ENCODE data around the gene BICD1. TPM values are rescaled to one million over a fixed set of nuclear protein-coding genes. Genes with fewer than 3 reads are reported as not detected.

BICD1 gene
- total RNA-seq, 2 experiments from 2014 or later = 17.8 to 18.7 TPM

GRCh38 chr12:32255588-32255987 is 148.9 kb downstream of the BICD1 start:
- Mint-ChIP-seq H3K4me3 (no peak overlapping the region), H3K27ac (no peak overlapping the region), H3K4me1 (no peaks in the 10 kb centered on the region), H3K36me3 (peaks cover 4% of the 10 kb centered on the region), H3K27me3 (no peaks in the 10 kb centered on the region), H3K9me3 (peaks cover 5% of the 10 kb centered on the region)
- POLR2A ChIA-PET = no interaction called here
- no peak for ATAC-seq (ENCODE audit: low read depth)
- DNase-seq = no peak

GRCh38 chr12:32257695-32258496 is 151.2 kb downstream of the BICD1 start:
- Mint-ChIP-seq H3K27me3 (no peaks in the 10 kb centered on the region), H3K36me3 (peaks cover 8% of the 10 kb centered on the region), H3K27ac (no peak overlapping the region), H3K4me1 (peaks cover 9% of the 10 kb centered on the region), H3K9me3 (peaks cover 5% of the 10 kb centered on the region), H3K4me3 (no peak overlapping the region)
- POLR2A ChIA-PET = interaction anchor here (0.5 to 0.6 kb wide), 2 partner anchors 221 to 1764 kb away, joined by 3 to 4 read pairs; no protein-coding TSS in a partner anchor
- no peak for DNase-seq
- no peak for ATAC-seq (ENCODE audit: low read depth)

- Mint-ChIP-seq H3K9me3 (peaks cover 5% of the 10 kb centered on the region), H3K27ac (no peak overlapping the region), H3K4me3 (no peak overlapping the region), H3K27me3 (no peaks in the 10 kb centered on the region), H3K4me1 (peaks cover 10% of the 10 kb centered on the region), H3K36me3 (peaks cover 8% of the 10 kb centered on the region)
- POLR2A ChIA-PET = no interaction called here
- ATAC-seq (ENCODE audit: low read depth) (no peak), DNase-seq (no peak)
These were observed 154.0 kb downstream of the BICD1 start for GRCh38 chr12:32260696-32261095.

GRCh38 chr12:32261638-32262037 is 155.0 kb downstream of the BICD1 start:
- DNase-seq = no peak
- no peak overlapping the region for H3K27ac Mint-ChIP-seq
- POLR2A ChIA-PET = no interaction called here
- H3K4me1 Mint-ChIP-seq = peaks cover 13% of the 10 kb centered on the region
- no peak overlapping the region for H3K4me3 Mint-ChIP-seq
- H3K27me3 Mint-ChIP-seq = no peaks in the 10 kb centered on the region
- ATAC-seq (ENCODE audit: low read depth) = peak; percentile 67
- peaks cover 11% of the 10 kb centered on the region for H3K36me3 Mint-ChIP-seq
- peaks cover 3% of the 10 kb centered on the region for H3K9me3 Mint-ChIP-seq

GRCh38 chr12:32264961-32265360 is 158.3 kb downstream of the BICD1 start:
- H3K27me3 Mint-ChIP-seq = no peaks in the 10 kb centered on the region
- H3K4me3 Mint-ChIP-seq = no peak overlapping the region
- H3K9me3 Mint-ChIP-seq = no peaks in the 10 kb centered on the region
- DNase-seq (no peak), ATAC-seq (ENCODE audit: low read depth) (no peak)
- H3K4me1 Mint-ChIP-seq = peaks cover 13% of the 10 kb centered on the region
- H3K27ac Mint-ChIP-seq = no peak overlapping the region
- POLR2A ChIA-PET = no interaction called here
- H3K36me3 Mint-ChIP-seq = peaks cover 7% of the 10 kb centered on the region

- DNase-seq (no peak), ATAC-seq (ENCODE audit: low read depth) (no peak)
- Mint-ChIP-seq H3K9me3 (no peaks in the 10 kb centered on the region), H3K4me1 (peaks cover 13% of the 10 kb centered on the region), H3K4me3 (no peak overlapping the region), H3K27ac (no peak overlapping the region), H3K36me3 (peaks cover 7% of the 10 kb centered on the region), H3K27me3 (no peaks in the 10 kb centered on the region)
- POLR2A ChIA-PET = no interaction called here
These were observed 158.8 kb downstream of the BICD1 start for GRCh38 chr12:32265456-32265855.

- no peaks in the 10 kb centered on the region for H3K27me3 Mint-ChIP-seq
- H3K36me3 Mint-ChIP-seq = peaks cover 7% of the 10 kb centered on the region
- peaks cover 13% of the 10 kb centered on the region for H3K4me1 Mint-ChIP-seq
- POLR2A ChIA-PET = no interaction called here
- H3K4me3 Mint-ChIP-seq = no peak overlapping the region
- no peak for ATAC-seq (ENCODE audit: low read depth)
- H3K9me3 Mint-ChIP-seq = no peaks in the 10 kb centered on the region
- H3K27ac Mint-ChIP-seq = no peak overlapping the region
- DNase-seq = no peak
These were observed 159.3 kb downstream of the BICD1 start for GRCh38 chr12:32265951-32266350.

GRCh38 chr12:32266756-32267155 is 160.1 kb downstream of the BICD1 start:
- H3K9me3 Mint-ChIP-seq = no peaks in the 10 kb centered on the region
- no peak overlapping the region for H3K4me3 Mint-ChIP-seq
- no peak for ATAC-seq (ENCODE audit: low read depth)
- no peak overlapping the region for H3K27ac Mint-ChIP-seq
- no peak for DNase-seq
- no peaks in the 10 kb centered on the region for H3K27me3 Mint-ChIP-seq
- H3K4me1 Mint-ChIP-seq = peaks cover 7% of the 10 kb centered on the region
- POLR2A ChIA-PET = no interaction called here
- peaks cover 4% of the 10 kb centered on the region for H3K36me3 Mint-ChIP-seq

GRCh38 chr12:32270818-32271710 is 164.4 kb downstream of the BICD1 start:
- ATAC-seq (ENCODE audit: low read depth) = no peak
- POLR2A ChIA-PET = no interaction called here
- Mint-ChIP-seq H3K4me3 (no peak overlapping the region), H3K36me3 (peaks cover 2% of the 10 kb centered on the region), H3K27ac (no peak overlapping the region), H3K27me3 (no peaks in the 10 kb centered on the region), H3K9me3 (no peaks in the 10 kb centered on the region), H3K4me1 (peaks cover 15% of the 10 kb centered on the region)
- DNase-seq = no peak

- no peaks in the 10 kb centered on the region for H3K27me3 Mint-ChIP-seq
- no peak for ATAC-seq (ENCODE audit: low read depth)
- no peaks in the 10 kb centered on the region for H3K9me3 Mint-ChIP-seq
- H3K4me3 Mint-ChIP-seq = peak overlapping the region; percentile 77
- no peak for DNase-seq
- peak overlapping the region; percentile 94 for H3K27ac Mint-ChIP-seq
- peaks cover 2% of the 10 kb centered on the region for H3K36me3 Mint-ChIP-seq
- peaks cover 15% of the 10 kb centered on the region for H3K4me1 Mint-ChIP-seq
- POLR2A ChIA-PET = no interaction called here
These were observed 165.8 kb downstream of the BICD1 start for GRCh38 chr12:32272465-32272864.

- POLR2A ChIA-PET = interaction anchor here (0.9 kb wide), 1 partner anchor 166 kb away, joined by 3 read pairs; no protein-coding TSS in a partner anchor
- H3K36me3 Mint-ChIP-seq = peaks cover 2% of the 10 kb centered on the region
- ATAC-seq (ENCODE audit: low read depth) (peak; percentile 46), DNase-seq (no peak)
- peak overlapping the region; percentile 77 for H3K4me3 Mint-ChIP-seq
- H3K9me3 Mint-ChIP-seq = no peaks in the 10 kb centered on the region
- H3K27ac Mint-ChIP-seq = peak overlapping the region; percentile 94
- no peaks in the 10 kb centered on the region for H3K27me3 Mint-ChIP-seq
- peaks cover 15% of the 10 kb centered on the region for H3K4me1 Mint-ChIP-seq
These were observed 166.4 kb downstream of the BICD1 start for GRCh38 chr12:32273063-32273522.

- Mint-ChIP-seq H3K4me1 (peaks cover 15% of the 10 kb centered on the region), H3K9me3 (no peaks in the 10 kb centered on the region), H3K36me3 (peaks cover 2% of the 10 kb centered on the region)
These were observed 167.1 kb downstream of the BICD1 start for GRCh38 chr12:32273712-32274111.

GRCh38 chr12:32274665-32275064 is 168.0 kb downstream of the BICD1 start:
- Mint-ChIP-seq H3K4me3 (no peak overlapping the region), H3K27me3 (no peaks in the 10 kb centered on the region), H3K4me1 (peaks cover 15% of the 10 kb centered on the region), H3K27ac (no peak overlapping the region), H3K9me3 (no peaks in the 10 kb centered on the region), H3K36me3 (peaks cover 2% of the 10 kb centered on the region)
- POLR2A ChIA-PET = no interaction called here
- ATAC-seq (ENCODE audit: low read depth) (no peak), DNase-seq (no peak)

More at GRCh38 chr12:32273712-32274111, 167.1 kb downstream of the BICD1 start:
- POLR2A ChIA-PET = interaction anchor here (0.6 to 0.9 kb wide), 2 partner anchors 166 to 280 kb away, joined by 3 to 4 read pairs; no protein-coding TSS in a partner anchor
- Mint-ChIP-seq H3K4me3 (peak overlapping the region; percentile 77), H3K27me3 (no peaks in the 10 kb centered on the region), H3K27ac (peak overlapping the region; percentile 94)
- ATAC-seq (ENCODE audit: low read depth) (peak; percentile 100), DNase-seq (peak; percentile 60)

Data from activated naive CD8-positive, alpha-beta T cell treated with anti-CD3 and anti-CD28 coated beads, Interleukin-2, amount 10 ng/mL, durations not matched to agents 7 days and 5 days (primary cell).